ENCODE results near the gene INO80B.

GRCh38 chr2:74493546-74493945, 38.7 kb downstream of the INO80B start:
- TF ChIP-seq E2F6 (IDR thresholded peaks at IDR 0.05) (no peak), POLR2A (IDR thresholded peaks at IDR 0.05; ENCODE audit: control extremely low read depth in 1 of 2, low read depth in 2 of 2, low read length in 2 of 2) (no peak), SP1 (IDR thresholded peaks at IDR 0.05; ENCODE audit: low read depth, low read length) (no peak)
